ENCODE data around the gene PIF1. TPM values are rescaled to one million over a fixed set of nuclear protein-coding genes. Genes with fewer than 3 reads are reported as not detected.
"Not testable (repeated sequence)": the region's sequence is repeated elsewhere in the genome, so short reads cannot be mapped to it uniquely, and the experiment has no call there.

PIF1 gene
- total and polyA plus RNA-seq, 4 donors, result 0.50 to 4.2 (median 1.7) TPM

DNA sequence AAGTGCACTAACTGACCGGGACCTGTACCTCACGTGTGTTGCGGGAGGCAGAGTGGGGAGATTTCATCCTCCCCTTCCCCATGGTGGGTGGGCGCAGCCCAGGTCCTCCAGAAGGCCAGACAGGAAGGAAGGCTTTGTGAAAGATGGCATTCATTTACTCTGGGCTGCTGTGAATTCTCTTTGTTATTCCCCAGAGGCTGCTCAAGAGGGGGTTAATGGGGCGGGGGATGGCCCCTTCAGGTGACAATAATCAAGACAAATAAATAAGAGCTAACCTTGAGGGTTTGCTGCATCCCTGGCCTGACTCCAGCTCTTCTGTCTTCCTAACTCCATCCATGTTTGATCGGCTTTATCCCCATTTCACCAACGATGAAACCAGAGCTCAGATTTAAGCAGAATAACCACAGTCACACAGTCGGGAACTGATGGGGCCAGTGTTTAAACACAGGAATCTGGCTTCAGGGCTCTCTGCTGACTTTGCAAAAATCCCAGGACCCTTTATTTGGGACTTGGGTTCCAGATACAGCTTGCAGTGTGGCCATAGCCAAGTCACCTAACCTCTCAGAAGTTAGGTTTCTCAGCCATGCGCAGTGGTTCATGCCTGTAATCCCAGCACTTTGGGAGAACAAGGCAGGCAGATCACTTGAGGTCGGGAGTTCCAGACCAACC, 16.5 kb downstream of the PIF1 start:
- 78 to 81% methylated on average over 10 of the region's 10 CpGs for WGBS, 2 donors
- H3K4me3 ChIP-seq (ENCODE audit: low read length in 2 of 2), result no peak overlapping the region
- H3K36me3 ChIP-seq (ENCODE audit: control insufficient read depth in 1 of 2, insufficient read depth in 2 of 2, low read length in 1 of 2), result no peaks in the 10 kb centered on the region
- DNase-seq (no peak), ATAC-seq (ENCODE audit: low FRiP score) (no peak)
- no peak overlapping the region for H3K27ac ChIP-seq (ENCODE audit: low read depth in 1 of 2, low read length in 2 of 2)
- H3K9me3 ChIP-seq (ENCODE audit: control insufficient read depth, low read length), result no peaks in the 10 kb centered on the region
- H3K4me1 ChIP-seq (ENCODE audit: control insufficient read depth in 1 of 2, insufficient read depth in 2 of 2, low read length in 2 of 2), result no peaks in the 10 kb centered on the region
- no peaks in the 10 kb centered on the region for H3K27me3 ChIP-seq (ENCODE audit: control insufficient read depth in 1 of 2, insufficient read depth in 2 of 2, low read length in 1 of 2)
- intact Hi-C loops (cut with DNase I), result loop anchor here in 1 of 2 donors (5.0 kb wide), 1 partner anchor 122 kb away; no protein-coding TSS in a partner anchor

DNA sequence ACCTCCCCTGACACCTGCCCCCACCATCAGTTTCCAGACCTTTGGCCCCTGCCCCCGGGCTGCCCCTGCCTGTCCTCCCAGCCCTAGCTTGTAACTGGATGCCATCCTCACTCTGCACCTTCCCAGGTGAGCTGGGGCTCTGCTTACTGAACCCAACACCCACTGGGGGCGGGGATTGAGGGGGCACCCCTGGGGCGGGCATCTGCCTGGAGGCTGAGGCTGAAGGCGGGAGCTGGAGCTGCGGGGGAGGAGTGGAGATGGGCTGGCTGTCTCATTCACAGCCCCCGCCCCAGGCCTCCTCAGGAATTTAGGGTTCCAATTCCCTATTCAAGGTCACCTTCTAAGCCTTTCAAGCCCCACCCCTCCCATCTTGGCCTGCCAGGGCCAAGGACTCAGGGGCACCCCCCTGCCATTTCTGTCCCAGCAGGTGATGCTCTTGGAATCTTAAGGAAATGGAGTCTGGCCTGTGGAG, 17.7 kb downstream of the PIF1 start:
- 79 to 83% methylated on average over 6 of the region's 6 CpGs for WGBS, 2 donors
- Histone ChIP-seq H3K27me3 (ENCODE audit: control insufficient read depth in 1 of 2, insufficient read depth in 2 of 2, low read length in 1 of 2) (no peaks in the 10 kb centered on the region), H3K27ac (ENCODE audit: low read depth in 1 of 2, low read length in 2 of 2) (no peak overlapping the region), H3K9me3 (ENCODE audit: control insufficient read depth, low read length) (no peaks in the 10 kb centered on the region), H3K4me3 (ENCODE audit: low read length in 2 of 2) (no peak overlapping the region), H3K4me1 (ENCODE audit: control insufficient read depth in 1 of 2, insufficient read depth in 2 of 2, low read length in 2 of 2) (no peaks in the 10 kb centered on the region), H3K36me3 (ENCODE audit: control insufficient read depth in 1 of 2, insufficient read depth in 2 of 2, low read length in 1 of 2) (no peaks in the 10 kb centered on the region)
- DNase-seq (no peak), ATAC-seq (ENCODE audit: low FRiP score) (no peak)
- intact Hi-C loops (cut with DNase I), result loop anchor here in 1 of 2 donors (5.0 kb wide), 1 partner anchor 120 kb away; no protein-coding TSS in a partner anchor

DNA sequence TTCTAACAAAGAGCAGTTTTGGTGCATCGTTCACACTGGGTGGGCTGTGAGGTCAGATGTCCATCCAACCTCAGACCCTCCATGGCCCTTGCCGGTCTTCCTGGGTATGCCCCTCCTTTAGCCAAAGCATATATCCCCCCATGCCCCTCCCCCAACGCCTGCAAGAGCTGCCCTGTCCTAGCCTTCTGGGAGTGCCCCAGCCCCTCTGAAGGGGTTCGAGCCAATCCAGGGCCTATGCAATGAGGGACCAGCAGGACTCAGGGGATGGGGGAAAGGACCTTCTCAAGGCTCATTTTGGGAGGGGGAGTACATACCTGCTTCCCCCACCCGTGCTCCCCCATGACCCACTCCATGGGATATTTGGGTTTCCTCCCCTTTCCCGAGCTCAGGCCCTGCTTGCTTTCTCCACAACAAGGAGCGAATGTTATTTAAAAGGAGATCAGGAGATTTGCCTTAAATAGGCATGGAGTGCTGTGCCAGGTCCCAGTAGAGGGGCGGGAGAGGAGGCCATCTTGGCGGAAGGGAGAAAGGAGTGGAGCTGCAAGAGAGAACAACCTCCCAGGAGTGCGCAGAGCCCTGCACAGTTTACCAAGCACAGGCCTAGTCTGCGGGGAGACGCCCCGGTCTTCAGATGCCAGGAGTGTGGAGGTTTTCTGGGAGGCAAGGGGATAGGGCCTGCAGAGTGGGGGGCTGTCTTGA, 18.2 kb downstream of the PIF1 start:
- WGBS, 2 donors, result 51 to 54% methylated on average over 13 of the region's 13 CpGs
- intact Hi-C loops (cut with DNase I), result loop anchor here in 1 of 2 donors (5.0 kb wide), 1 partner anchor 120 kb away; no protein-coding TSS in a partner anchor
- H3K4me3 ChIP-seq (ENCODE audit: low read length in 2 of 2), result no peak overlapping the region

DNA sequence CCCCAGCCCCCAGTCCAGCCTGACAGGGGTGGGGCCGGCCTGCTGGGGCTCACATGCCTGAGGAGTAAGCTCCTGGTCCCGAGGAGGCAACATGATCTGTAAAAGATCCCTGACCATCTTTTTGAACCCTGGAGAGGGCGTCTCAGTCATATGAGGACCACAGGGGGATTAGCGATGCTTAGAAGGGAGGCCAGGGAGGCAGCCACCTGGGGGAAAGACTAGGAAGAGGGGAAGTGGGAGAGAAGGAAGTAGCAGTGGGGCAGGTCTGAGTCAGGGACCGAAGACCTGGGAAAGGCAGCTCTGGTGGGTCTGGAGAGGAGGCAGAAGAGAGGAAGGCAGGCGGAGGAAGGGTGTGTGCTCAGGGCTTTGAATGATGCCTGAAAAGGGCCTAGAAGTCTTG, 18.9 kb downstream of the PIF1 start:
- Histone ChIP-seq H3K4me1 (ENCODE audit: control insufficient read depth in 1 of 2, insufficient read depth in 2 of 2, low read length in 2 of 2) (no peaks in the 10 kb centered on the region), H3K36me3 (ENCODE audit: control insufficient read depth in 1 of 2, insufficient read depth in 2 of 2, low read length in 1 of 2) (no peaks in the 10 kb centered on the region), H3K27ac (ENCODE audit: low read depth in 1 of 2, low read length in 2 of 2) (no peak overlapping the region), H3K27me3 (ENCODE audit: control insufficient read depth in 1 of 2, insufficient read depth in 2 of 2, low read length in 1 of 2) (no peaks in the 10 kb centered on the region), H3K9me3 (ENCODE audit: control insufficient read depth, low read length) (no peaks in the 10 kb centered on the region), H3K4me3 (ENCODE audit: low read length in 2 of 2) (no peak overlapping the region)
- 93 to 94% methylated on average over 6 of the region's 6 CpGs for WGBS, 2 donors
- no peak for ATAC-seq (ENCODE audit: low FRiP score)
- intact Hi-C loops (cut with DNase I), result loop anchor here in 1 of 2 donors (5.0 kb wide), 1 partner anchor 119 kb away; no protein-coding TSS in a partner anchor
- no peak for DNase-seq

More for the DNA sequence above, 18.2 kb downstream of the PIF1 start:
- Histone ChIP-seq H3K36me3 (ENCODE audit: control insufficient read depth in 1 of 2, insufficient read depth in 2 of 2, low read length in 1 of 2) (no peaks in the 10 kb centered on the region), H3K27ac (ENCODE audit: low read depth in 1 of 2, low read length in 2 of 2) (no peak overlapping the region), H3K4me1 (ENCODE audit: control insufficient read depth in 1 of 2, insufficient read depth in 2 of 2, low read length in 2 of 2) (no peaks in the 10 kb centered on the region), H3K9me3 (ENCODE audit: control insufficient read depth, low read length) (no peaks in the 10 kb centered on the region), H3K27me3 (ENCODE audit: control insufficient read depth in 1 of 2, insufficient read depth in 2 of 2, low read length in 1 of 2) (no peaks in the 10 kb centered on the region)
- no peak for ATAC-seq (ENCODE audit: low FRiP score)
- no peak for DNase-seq

DNA sequence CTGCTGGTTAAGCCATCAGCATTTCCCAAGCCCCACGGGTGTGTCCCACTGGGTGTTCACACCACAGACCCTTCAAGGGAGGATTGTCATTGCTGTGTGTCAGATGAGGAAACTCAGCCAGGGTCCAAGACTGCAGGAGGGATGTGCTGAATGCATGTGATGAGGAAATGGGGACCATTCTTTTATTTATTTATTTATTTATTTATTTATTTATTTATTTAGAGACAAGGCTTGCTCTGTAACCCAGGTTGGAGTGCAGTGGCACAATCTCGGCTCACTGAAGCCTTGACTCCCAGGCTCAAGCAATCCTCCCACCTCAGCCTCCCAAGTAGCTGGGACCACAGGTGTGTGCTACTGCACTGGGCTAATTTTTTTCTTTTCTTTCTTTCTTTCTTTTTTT, 20.8 kb downstream of the PIF1 start:
- 50 to 73% methylated on average over 2 of the region's 2 CpGs for WGBS, 2 donors
- Histone ChIP-seq H3K27ac (ENCODE audit: low read depth in 1 of 2, low read length in 2 of 2) (no peak overlapping the region), H3K4me3 (ENCODE audit: low read length in 2 of 2) (no peak overlapping the region), H3K9me3 (ENCODE audit: control insufficient read depth, low read length) (no peaks in the 10 kb centered on the region), H3K4me1 (ENCODE audit: control insufficient read depth in 1 of 2, insufficient read depth in 2 of 2, low read length in 2 of 2) (no peaks in the 10 kb centered on the region), H3K36me3 (ENCODE audit: control insufficient read depth in 1 of 2, insufficient read depth in 2 of 2, low read length in 1 of 2) (no peaks in the 10 kb centered on the region), H3K27me3 (ENCODE audit: control insufficient read depth in 1 of 2, insufficient read depth in 2 of 2, low read length in 1 of 2) (no peaks in the 10 kb centered on the region)
- ATAC-seq (ENCODE audit: low FRiP score) (no peak), DNase-seq (no peak)
- intact Hi-C loops (cut with DNase I), result loop anchor here in 1 of 2 donors (5.0 kb wide), 1 partner anchor 117 kb away; no protein-coding TSS in a partner anchor

DNA sequence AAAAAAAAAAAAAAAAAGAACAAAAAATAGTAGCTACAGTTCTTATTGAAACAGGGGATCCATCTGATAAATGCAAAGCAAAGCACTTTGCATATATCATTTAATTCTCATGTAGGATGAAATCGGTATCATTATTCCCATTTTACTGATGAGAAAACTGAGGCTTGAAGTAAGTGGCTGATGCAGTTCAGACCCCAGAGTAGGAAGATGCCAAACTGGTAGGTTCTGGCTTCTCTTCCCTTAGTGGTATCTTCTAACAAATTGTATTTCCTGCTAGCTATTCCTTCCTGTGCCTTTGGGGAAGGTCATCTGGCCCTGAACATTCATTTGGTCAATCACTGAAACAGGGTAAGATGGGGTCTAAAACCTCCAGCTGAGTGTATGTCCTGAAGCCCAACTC, 21.9 kb downstream of the PIF1 start:
- Histone ChIP-seq H3K27me3 (ENCODE audit: control insufficient read depth in 1 of 2, insufficient read depth in 2 of 2, low read length in 1 of 2) (no peaks in the 10 kb centered on the region), H3K27ac (ENCODE audit: low read depth in 1 of 2, low read length in 2 of 2) (no peak overlapping the region), H3K4me3 (ENCODE audit: low read length in 2 of 2) (no peak overlapping the region), H3K9me3 (ENCODE audit: control insufficient read depth, low read length) (no peaks in the 10 kb centered on the region), H3K4me1 (ENCODE audit: control insufficient read depth in 1 of 2, insufficient read depth in 2 of 2, low read length in 2 of 2) (no peaks in the 10 kb centered on the region), H3K36me3 (ENCODE audit: control insufficient read depth in 1 of 2, insufficient read depth in 2 of 2, low read length in 1 of 2) (no peaks in the 10 kb centered on the region)
- DNase-seq, result no peak
- intact Hi-C loops (cut with DNase I), result no loop called here
- 93 to 99% methylated on average over 1 of the region's 1 CpG for WGBS, 2 donors
- ATAC-seq (ENCODE audit: low FRiP score), result no peak

DNA sequence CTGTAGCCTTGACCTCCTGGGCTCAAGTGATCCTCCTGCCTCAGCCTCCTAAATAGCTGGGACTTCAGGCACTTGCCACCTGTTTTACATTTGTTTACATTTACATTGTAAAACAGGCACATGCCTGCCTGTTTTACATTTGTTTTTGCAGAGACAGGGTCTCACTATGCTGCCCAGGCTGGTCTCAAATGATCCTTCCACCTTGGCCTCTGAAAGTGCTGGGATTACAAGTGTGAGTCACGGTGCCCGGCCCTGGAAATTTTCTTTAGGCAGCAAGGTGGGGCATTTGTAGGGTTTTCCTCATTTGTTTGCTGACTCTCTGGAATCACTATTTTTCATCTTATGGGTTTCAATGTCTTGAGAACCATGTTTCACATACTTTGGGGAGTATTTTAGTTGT, 25.0 kb downstream of the PIF1 start:
- no peaks in the 10 kb centered on the region for H3K4me1 ChIP-seq (ENCODE audit: control insufficient read depth in 1 of 2, insufficient read depth in 2 of 2, low read length in 2 of 2)
- H3K9me3 ChIP-seq (ENCODE audit: control insufficient read depth, low read length), result no peaks in the 10 kb centered on the region
- no peaks in the 10 kb centered on the region for H3K36me3 ChIP-seq (ENCODE audit: control insufficient read depth in 1 of 2, insufficient read depth in 2 of 2, low read length in 1 of 2)
- intact Hi-C loops (cut with DNase I), result no loop called here
- DNase-seq (no peak), ATAC-seq (ENCODE audit: low FRiP score) (no peak)
- H3K27me3 ChIP-seq (ENCODE audit: control insufficient read depth in 1 of 2, insufficient read depth in 2 of 2, low read length in 1 of 2), result no peaks in the 10 kb centered on the region
- H3K4me3 ChIP-seq (ENCODE audit: low read length in 2 of 2), result no peak overlapping the region
- WGBS, 2 donors, result 94% methylated on average over 2 of the region's 2 CpGs
- no peak overlapping the region for H3K27ac ChIP-seq (ENCODE audit: low read depth in 1 of 2, low read length in 2 of 2)

DNA sequence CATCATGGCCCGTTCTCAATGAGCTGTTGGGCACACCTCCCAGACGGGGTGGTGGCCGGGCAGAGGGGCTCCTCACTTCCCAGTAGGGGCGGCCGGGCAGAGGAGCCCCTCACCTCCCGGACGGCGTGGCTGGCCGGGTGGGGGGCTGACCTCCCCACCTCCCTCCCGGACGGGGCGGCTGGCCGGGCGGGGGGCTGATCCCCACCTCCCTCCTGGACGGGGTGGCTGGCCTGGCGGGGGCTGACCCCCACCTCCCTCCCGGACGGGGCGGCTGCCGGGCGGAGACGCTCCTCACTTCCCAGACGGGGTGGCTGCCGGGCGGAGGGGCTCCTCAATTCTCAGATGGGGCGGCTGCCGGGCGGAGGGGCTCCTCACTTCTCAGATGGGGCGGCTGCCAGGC, 26.5 kb downstream of the PIF1 start:
- H3K4me3 ChIP-seq (ENCODE audit: low read length in 2 of 2); H3K27me3 ChIP-seq (ENCODE audit: control insufficient read depth in 1 of 2, insufficient read depth in 2 of 2, low read length in 1 of 2); ATAC-seq (ENCODE audit: low FRiP score); H3K4me1 ChIP-seq (ENCODE audit: control insufficient read depth in 1 of 2, insufficient read depth in 2 of 2, low read length in 2 of 2); intact Hi-C loops (cut with DNase I); H3K9me3 ChIP-seq (ENCODE audit: control insufficient read depth, low read length); H3K36me3 ChIP-seq (ENCODE audit: control insufficient read depth in 1 of 2, insufficient read depth in 2 of 2, low read length in 1 of 2); DNase-seq; H3K27ac ChIP-seq (ENCODE audit: low read depth in 1 of 2, low read length in 2 of 2): not testable (repeated sequence)
- 91 to 94% methylated on average over 11 to 28 of the region's 29 CpGs for WGBS, 2 donors

DNA sequence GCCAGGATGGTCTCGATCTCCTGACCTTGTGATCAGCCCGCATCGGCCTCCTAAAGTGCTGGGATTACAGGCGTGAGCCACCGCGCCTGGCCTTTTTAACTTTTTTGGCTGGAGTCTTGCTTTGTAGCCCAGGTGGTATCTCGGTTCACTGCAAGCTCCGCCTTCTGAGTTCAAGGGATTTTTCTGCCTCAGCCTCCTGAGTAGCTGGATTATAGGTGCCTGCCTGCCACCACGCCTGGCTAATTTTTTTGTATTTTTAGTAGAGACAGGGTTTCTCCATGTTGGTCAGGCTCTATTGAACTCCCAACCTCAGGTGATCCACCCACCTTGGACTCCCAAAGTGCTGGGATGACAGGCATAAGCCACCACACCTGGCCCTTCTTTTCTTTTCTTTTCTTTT, 29.5 kb downstream of the PIF1 start:
- intact Hi-C loops (cut with DNase I), result not testable (repeated sequence)

More for the DNA sequence above, 29.5 kb downstream of the PIF1 start:
- not testable (repeated sequence) for H3K9me3 ChIP-seq (ENCODE audit: control insufficient read depth, low read length); H3K4me1 ChIP-seq (ENCODE audit: control insufficient read depth in 1 of 2, insufficient read depth in 2 of 2, low read length in 2 of 2); H3K27me3 ChIP-seq (ENCODE audit: control insufficient read depth in 1 of 2, insufficient read depth in 2 of 2, low read length in 1 of 2); H3K4me3 ChIP-seq (ENCODE audit: low read length in 2 of 2); DNase-seq; ATAC-seq (ENCODE audit: low FRiP score); H3K27ac ChIP-seq (ENCODE audit: low read depth in 1 of 2, low read length in 2 of 2); H3K36me3 ChIP-seq (ENCODE audit: control insufficient read depth in 1 of 2, insufficient read depth in 2 of 2, low read length in 1 of 2)
- 92 to 93% methylated on average over 9 of the region's 9 CpGs for WGBS, 2 donors

All from aorta (tissue), 5 donors.